ENCODE data around the gene TMEM270. TPM values are rescaled to one million over a fixed set of nuclear protein-coding genes. Genes with fewer than 3 reads are reported as not detected.

The TMEM270 gene
- polyA plus RNA-seq, 2 donors = not detected

DNA sequence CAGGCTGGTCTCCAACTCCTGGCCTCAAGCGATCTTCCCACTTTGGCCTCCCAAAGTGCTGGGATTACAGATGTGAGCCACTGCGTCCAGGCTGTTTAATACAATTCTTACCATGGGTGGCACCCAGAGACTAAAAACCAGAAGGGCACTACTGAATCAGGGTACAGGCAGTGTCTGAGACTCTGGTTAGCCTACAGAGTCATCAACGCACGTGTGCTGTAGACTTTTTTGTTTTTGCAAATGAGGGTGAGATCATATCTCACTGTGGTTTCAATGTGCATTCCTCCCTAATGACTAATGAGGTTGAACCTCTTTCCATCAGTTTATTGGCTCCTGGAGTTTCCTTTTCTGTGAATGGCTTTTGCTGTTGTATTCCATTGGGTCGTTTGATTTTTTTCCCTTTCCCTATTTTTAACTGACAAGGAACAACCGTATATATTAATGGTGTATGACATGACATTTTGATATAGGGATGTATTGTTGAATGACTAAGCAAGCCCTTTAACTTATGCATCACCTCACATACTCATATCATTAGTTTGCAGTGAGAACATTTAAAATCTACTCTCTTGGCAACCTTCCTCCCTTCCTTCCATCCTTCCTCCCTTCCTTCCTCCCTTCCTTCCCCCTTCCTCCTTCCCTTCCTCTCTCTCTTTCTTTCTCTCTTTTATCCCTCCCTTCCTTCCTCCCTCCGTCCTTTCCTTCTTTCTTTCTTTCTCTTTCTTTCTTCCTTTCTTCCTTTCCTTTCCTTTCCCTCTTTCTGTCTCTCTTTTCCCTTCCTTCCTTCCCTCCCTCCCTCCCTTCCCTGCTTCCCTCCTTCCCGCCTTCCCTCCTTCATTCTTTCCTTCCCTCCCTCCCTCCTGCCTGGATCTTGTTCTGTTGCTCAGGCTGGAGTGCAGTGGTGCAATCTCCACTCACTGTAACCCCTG is 9.3 kb upstream of the TMEM270 start:
- 34 to 43% methylated on average over 8 of the region's 8 CpGs for WGBS, 2 donors

DNA sequence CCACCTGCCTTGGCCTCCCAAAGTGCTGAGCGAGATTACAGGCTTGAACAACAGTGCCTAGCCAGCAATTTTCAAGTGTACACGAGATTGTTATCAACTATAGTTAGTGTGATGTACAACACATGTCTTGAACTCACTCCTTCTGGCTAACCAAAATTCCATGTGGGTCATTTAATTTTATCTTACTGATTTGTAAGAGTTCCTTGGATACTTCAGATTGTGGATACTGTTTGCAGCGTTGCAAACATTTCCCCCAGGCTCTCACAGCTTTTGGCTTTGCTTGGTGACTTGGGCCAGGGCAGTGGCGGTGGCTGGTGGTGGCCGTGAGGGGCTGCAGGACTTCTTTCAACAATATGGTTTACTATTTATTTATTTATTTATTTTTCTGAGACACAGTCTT is 8.5 kb upstream of the TMEM270 start:
- no peaks in the 10 kb centered on the region for H3K36me3 ChIP-seq (ENCODE audit: control insufficient read depth in 2 of 2, insufficient read depth in 2 of 2, low read length in 1 of 2)
- WGBS, 2 donors = 74 to 84% methylated on average over 5 of the region's 5 CpGs
- no peak overlapping the region for H3K27ac ChIP-seq (ENCODE audit: low read depth in 2 of 2, low read length in 1 of 2)
- no peak overlapping the region for H3K4me3 ChIP-seq (ENCODE audit: low read depth in 1 of 2, low read length in 2 of 2)
- H3K9me3 ChIP-seq (ENCODE audit: control insufficient read depth in 2 of 2, insufficient read depth in 1 of 2, low read depth in 1 of 2, low read length in 1 of 2) = no peaks in the 10 kb centered on the region
- H3K27me3 ChIP-seq (ENCODE audit: control insufficient read depth in 1 of 2, insufficient read depth in 2 of 2, low read length in 2 of 2) = no peaks in the 10 kb centered on the region
- H3K4me1 ChIP-seq (ENCODE audit: control insufficient read depth in 2 of 2, insufficient read depth in 2 of 2, low read length in 1 of 2) = peaks cover 0 to 3% of the 10 kb centered on the region in 2 donors

More for the DNA sequence above, 9.3 kb upstream of the TMEM270 start:
- H3K27me3 ChIP-seq (ENCODE audit: control insufficient read depth in 1 of 2, insufficient read depth in 2 of 2, low read length in 2 of 2) = no peaks in the 10 kb centered on the region
- H3K36me3 ChIP-seq (ENCODE audit: control insufficient read depth in 2 of 2, insufficient read depth in 2 of 2, low read length in 1 of 2) = no peaks in the 10 kb centered on the region
- H3K9me3 ChIP-seq (ENCODE audit: control insufficient read depth in 2 of 2, insufficient read depth in 1 of 2, low read depth in 1 of 2, low read length in 1 of 2) = no peaks in the 10 kb centered on the region
- peak overlapping the region; percentile 74 to 87 for H3K27ac ChIP-seq (ENCODE audit: low read depth in 2 of 2, low read length in 1 of 2)
- H3K4me3 ChIP-seq (ENCODE audit: low read depth in 1 of 2, low read length in 2 of 2) = no peak overlapping the region
- peaks cover 0 to 3% of the 10 kb centered on the region in 2 donors for H3K4me1 ChIP-seq (ENCODE audit: control insufficient read depth in 2 of 2, insufficient read depth in 2 of 2, low read length in 1 of 2)

DNA sequence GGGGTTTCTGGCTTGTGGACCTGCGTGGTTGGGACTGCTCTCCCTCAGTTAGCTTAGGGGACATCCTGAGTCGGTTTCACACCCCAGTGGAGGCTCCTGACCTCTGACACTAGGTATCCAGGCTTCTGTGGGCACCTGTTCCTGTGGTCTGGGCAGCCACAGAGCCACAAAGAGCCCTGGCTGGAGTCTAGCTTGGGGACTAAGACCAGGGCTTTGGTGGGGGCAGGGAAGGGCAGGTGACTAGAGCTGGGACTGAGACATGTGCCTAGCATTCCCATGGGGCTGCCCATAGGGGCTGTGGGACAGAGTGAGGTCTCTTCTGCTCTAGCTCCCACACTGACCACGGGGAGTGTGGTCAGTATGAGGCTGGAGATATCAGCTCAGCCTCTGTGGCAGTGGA is 4.0 kb upstream of the TMEM270 start:
- Histone ChIP-seq H3K36me3 (ENCODE audit: control insufficient read depth in 2 of 2, insufficient read depth in 2 of 2, low read length in 1 of 2) (no peaks in the 10 kb centered on the region), H3K9me3 (ENCODE audit: control insufficient read depth in 2 of 2, insufficient read depth in 1 of 2, low read depth in 1 of 2, low read length in 1 of 2) (no peaks in the 10 kb centered on the region), H3K4me3 (ENCODE audit: low read depth in 1 of 2, low read length in 2 of 2) (no peak overlapping the region), H3K4me1 (ENCODE audit: control insufficient read depth in 2 of 2, insufficient read depth in 2 of 2, low read length in 1 of 2) (no peaks in the 10 kb centered on the region), H3K27ac (ENCODE audit: low read depth in 2 of 2, low read length in 1 of 2) (no peak overlapping the region), H3K27me3 (ENCODE audit: control insufficient read depth in 1 of 2, insufficient read depth in 2 of 2, low read length in 2 of 2) (no peaks in the 10 kb centered on the region)
- 61 to 67% methylated on average over 3 of the region's 3 CpGs for WGBS, 2 donors

DNA sequence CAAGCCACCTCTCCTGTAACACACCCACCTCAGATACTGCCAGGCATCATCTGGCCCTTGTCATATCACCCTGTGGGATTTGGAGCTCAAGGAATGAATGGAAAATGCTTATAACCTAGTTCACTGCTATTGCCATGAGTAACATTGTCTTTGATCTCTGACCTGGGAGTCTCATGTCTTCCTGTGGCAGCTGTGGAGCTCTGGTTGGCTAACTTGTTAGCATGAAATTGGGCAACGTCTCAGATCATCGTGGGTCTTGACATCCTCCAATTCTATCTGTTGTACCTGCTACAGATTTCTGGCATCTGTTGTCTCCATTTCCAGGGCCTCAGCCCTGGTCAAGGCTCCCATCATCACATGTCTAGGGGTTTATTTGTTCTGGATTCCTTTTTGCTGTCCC is 2.2 kb upstream of the TMEM270 start:
- no peaks in the 10 kb centered on the region for H3K9me3 ChIP-seq (ENCODE audit: control insufficient read depth in 2 of 2, insufficient read depth in 1 of 2, low read depth in 1 of 2, low read length in 1 of 2)
- 69 to 91% methylated on average over 2 of the region's 2 CpGs for WGBS, 2 donors
- H3K27ac ChIP-seq (ENCODE audit: low read depth in 2 of 2, low read length in 1 of 2) = no peak overlapping the region
- no peaks in the 10 kb centered on the region for H3K27me3 ChIP-seq (ENCODE audit: control insufficient read depth in 1 of 2, insufficient read depth in 2 of 2, low read length in 2 of 2)
- H3K4me3 ChIP-seq (ENCODE audit: low read depth in 1 of 2, low read length in 2 of 2) = no peak overlapping the region
- no peaks in the 10 kb centered on the region for H3K36me3 ChIP-seq (ENCODE audit: control insufficient read depth in 2 of 2, insufficient read depth in 2 of 2, low read length in 1 of 2)
- no peaks in the 10 kb centered on the region for H3K4me1 ChIP-seq (ENCODE audit: control insufficient read depth in 2 of 2, insufficient read depth in 2 of 2, low read length in 1 of 2)

DNA sequence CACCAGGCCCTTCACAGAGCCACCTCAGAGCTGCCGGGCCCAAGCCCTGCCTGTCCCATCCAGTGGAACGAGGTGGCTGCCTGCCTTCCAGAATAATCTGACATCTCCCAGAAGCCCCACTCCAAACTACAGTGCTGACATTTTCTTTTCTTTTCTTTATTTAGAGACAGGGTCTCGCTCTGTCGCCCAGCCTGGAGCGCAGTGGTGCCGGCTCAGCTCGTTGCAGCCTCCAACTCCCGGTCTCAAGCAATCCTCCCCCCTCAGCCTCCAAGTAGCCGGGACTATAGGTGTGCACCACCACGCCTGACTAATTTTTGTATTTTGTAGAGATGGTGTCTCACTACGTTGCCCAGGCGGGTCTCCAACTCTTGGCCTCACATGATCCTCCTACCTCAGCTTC is 346 bp downstream of the TMEM270 start:
- no peaks in the 10 kb centered on the region for H3K4me1 ChIP-seq (ENCODE audit: control insufficient read depth in 2 of 2, insufficient read depth in 2 of 2, low read length in 1 of 2)
- 91 to 95% methylated on average over 12 of the region's 12 CpGs for WGBS, 2 donors

DNA sequence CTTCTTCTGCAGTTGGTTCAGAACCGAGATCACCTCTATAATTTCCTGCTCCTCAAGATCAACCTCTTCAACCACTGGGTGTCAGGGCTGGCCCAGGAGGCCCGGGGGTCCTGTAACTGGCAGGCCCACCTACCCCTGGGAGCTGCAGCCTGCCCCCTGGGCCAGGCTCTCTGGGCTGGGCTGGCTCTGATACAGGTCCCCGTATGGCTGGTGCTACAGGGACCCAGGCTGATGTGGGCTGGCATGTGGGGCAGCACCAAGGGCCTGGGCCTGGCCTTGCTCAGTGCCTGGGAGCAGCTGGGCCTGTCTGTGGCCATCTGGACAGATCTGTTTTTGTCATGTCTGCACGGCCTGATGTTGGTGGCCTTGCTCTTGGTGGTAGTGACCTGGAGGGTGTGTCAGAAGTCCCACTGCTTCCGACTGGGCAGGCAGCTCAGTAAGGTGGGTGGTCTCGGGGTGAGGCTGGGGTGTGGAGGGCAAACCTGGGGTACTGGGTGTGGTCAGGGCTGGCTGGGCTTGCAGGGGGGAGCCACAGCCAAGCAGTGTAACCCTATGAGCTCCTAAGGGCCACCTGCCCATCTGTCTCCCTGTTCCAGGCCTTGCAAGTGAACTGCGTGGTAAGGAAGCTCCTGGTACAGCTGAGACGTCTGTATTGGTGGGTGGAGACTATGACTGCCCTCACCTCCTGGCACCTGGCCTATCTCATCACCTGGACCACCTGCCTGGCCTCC is 4.2 kb downstream of the TMEM270 start:
- Histone ChIP-seq H3K36me3 (ENCODE audit: control insufficient read depth in 2 of 2, insufficient read depth in 2 of 2, low read length in 1 of 2) (no peaks in the 10 kb centered on the region), H3K4me1 (ENCODE audit: control insufficient read depth in 2 of 2, insufficient read depth in 2 of 2, low read length in 1 of 2) (no peaks in the 10 kb centered on the region), H3K27me3 (ENCODE audit: control insufficient read depth in 1 of 2, insufficient read depth in 2 of 2, low read length in 2 of 2) (no peaks in the 10 kb centered on the region), H3K27ac (ENCODE audit: low read depth in 2 of 2, low read length in 1 of 2) (no peak overlapping the region), H3K9me3 (ENCODE audit: control insufficient read depth in 2 of 2, insufficient read depth in 1 of 2, low read depth in 1 of 2, low read length in 1 of 2) (no peaks in the 10 kb centered on the region), H3K4me3 (ENCODE audit: low read depth in 1 of 2, low read length in 2 of 2) (no peak overlapping the region)
- 82 to 84% methylated on average over 8 of the region's 8 CpGs for WGBS, 2 donors

More for the DNA sequence above, 346 bp downstream of the TMEM270 start:
- Histone ChIP-seq H3K36me3 (ENCODE audit: control insufficient read depth in 2 of 2, insufficient read depth in 2 of 2, low read length in 1 of 2) (no peaks in the 10 kb centered on the region), H3K27me3 (ENCODE audit: control insufficient read depth in 1 of 2, insufficient read depth in 2 of 2, low read length in 2 of 2) (no peaks in the 10 kb centered on the region), H3K27ac (ENCODE audit: low read depth in 2 of 2, low read length in 1 of 2) (no peak overlapping the region), H3K9me3 (ENCODE audit: control insufficient read depth in 2 of 2, insufficient read depth in 1 of 2, low read depth in 1 of 2, low read length in 1 of 2) (no peaks in the 10 kb centered on the region), H3K4me3 (ENCODE audit: low read depth in 1 of 2, low read length in 2 of 2) (no peak overlapping the region)

DNA sequence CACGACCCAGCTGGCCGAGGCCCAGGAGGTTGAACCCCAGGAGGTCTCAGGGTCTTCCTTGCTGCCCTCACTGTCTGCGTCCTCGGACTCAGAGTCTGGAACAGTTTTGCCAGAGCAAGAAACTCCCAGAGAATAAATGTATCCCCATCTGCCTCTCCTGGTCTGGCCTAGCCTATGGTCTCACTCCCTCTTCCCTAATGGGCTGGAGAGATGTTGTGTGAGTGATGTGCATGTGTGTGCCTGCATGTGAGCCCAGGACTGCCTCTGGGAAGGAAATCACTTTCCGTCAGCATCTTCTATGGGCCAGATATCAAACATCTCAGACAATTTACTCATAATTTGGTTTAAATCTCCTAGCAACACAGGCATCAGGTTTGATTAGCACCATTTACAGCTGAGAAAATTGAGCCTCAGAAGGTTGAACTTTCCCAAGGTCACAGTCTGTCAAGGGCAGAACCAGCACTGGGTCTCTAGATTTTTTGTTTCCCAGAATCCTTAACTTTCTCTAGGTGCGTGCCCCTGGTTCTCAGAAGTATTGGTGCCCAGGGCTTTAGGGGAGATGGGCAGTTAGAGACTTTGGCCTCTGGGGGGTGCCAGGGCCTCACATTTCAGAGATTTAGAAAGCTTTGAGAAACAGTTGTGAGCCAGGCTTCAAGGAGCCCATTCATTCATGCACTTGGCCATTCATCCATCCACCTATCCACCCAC is 4.9 kb downstream of the TMEM270 start:
- H3K27ac ChIP-seq (ENCODE audit: low read depth in 2 of 2, low read length in 1 of 2) = no peak overlapping the region
- 71 to 76% methylated on average over 6 of the region's 6 CpGs for WGBS, 2 donors
- H3K36me3 ChIP-seq (ENCODE audit: control insufficient read depth in 2 of 2, insufficient read depth in 2 of 2, low read length in 1 of 2) = no peaks in the 10 kb centered on the region
- no peaks in the 10 kb centered on the region for H3K27me3 ChIP-seq (ENCODE audit: control insufficient read depth in 1 of 2, insufficient read depth in 2 of 2, low read length in 2 of 2)
- H3K4me1 ChIP-seq (ENCODE audit: control insufficient read depth in 2 of 2, insufficient read depth in 2 of 2, low read length in 1 of 2) = no peaks in the 10 kb centered on the region
- no peaks in the 10 kb centered on the region for H3K9me3 ChIP-seq (ENCODE audit: control insufficient read depth in 2 of 2, insufficient read depth in 1 of 2, low read depth in 1 of 2, low read length in 1 of 2)
- no peak overlapping the region for H3K4me3 ChIP-seq (ENCODE audit: low read depth in 1 of 2, low read length in 2 of 2)

DNA sequence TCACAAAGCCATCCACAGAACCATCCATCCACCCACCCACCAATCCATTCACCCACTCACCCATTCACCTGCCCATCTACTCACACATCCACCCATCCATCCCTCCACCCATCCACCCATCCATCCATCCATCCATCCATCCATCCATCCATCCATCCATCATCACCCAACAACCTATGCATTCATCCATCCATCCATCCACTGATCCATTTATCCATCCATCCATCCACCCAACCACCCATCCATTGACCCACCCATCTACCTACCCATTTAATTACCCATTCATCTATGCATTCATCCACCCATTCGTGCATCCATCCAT is 5.4 kb downstream of the TMEM270 start:
- Histone ChIP-seq H3K9me3 (ENCODE audit: control insufficient read depth in 2 of 2, insufficient read depth in 1 of 2, low read depth in 1 of 2, low read length in 1 of 2) (no peaks in the 10 kb centered on the region), H3K4me3 (ENCODE audit: low read depth in 1 of 2, low read length in 2 of 2) (no peak overlapping the region), H3K36me3 (ENCODE audit: control insufficient read depth in 2 of 2, insufficient read depth in 2 of 2, low read length in 1 of 2) (no peaks in the 10 kb centered on the region), H3K27ac (ENCODE audit: low read depth in 2 of 2, low read length in 1 of 2) (no peak overlapping the region), H3K27me3 (ENCODE audit: control insufficient read depth in 1 of 2, insufficient read depth in 2 of 2, low read length in 2 of 2) (no peaks in the 10 kb centered on the region), H3K4me1 (ENCODE audit: control insufficient read depth in 2 of 2, insufficient read depth in 2 of 2, low read length in 1 of 2) (no peaks in the 10 kb centered on the region)
- WGBS, 2 donors = 71 to 85% methylated on average over 1 of the region's 1 CpG

DNA sequence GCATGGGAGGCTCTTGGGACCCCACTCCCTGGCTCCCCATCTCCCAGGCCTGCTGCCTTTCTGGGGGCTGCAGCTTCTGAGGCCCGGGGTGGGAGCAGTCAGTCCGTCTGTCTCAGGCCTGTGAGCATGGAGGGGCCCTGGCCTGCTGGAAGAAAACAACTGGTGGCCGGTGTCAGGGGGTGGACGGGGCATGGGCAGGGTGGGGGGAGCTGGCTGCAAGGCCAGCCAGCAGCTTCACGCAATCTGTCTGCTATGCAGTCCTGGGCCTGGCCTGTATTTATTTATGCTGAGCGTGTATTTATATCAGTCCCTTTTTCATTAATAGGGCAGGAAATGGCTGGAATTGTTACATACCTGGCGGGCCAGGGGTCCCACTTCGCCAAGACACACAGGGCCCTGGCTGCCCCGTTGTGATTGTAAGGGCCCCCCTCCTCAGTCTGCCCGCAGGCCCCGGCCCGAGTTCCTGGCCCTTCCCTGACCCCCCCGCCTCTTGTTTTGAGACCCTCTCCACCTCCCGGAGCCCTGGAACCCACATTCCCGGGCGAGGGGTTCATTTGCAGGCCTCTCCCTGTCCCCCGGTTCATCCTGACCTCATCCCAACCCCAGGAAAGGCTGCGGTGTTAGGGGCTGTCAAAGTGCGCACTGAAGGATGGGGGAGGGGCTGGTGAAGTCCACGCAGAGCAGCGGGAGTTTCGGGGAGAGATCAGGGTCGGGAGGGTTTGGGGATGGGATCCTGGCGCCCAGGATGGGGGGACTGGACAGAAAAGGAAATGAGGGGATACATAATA is 8.2 kb downstream of the TMEM270 start:
- Histone ChIP-seq H3K4me3 (ENCODE audit: low read depth in 1 of 2, low read length in 2 of 2) (no peak overlapping the region), H3K9me3 (ENCODE audit: control insufficient read depth in 2 of 2, insufficient read depth in 1 of 2, low read depth in 1 of 2, low read length in 1 of 2) (no peaks in the 10 kb centered on the region), H3K36me3 (ENCODE audit: control insufficient read depth in 2 of 2, insufficient read depth in 2 of 2, low read length in 1 of 2) (no peaks in the 10 kb centered on the region), H3K27ac (ENCODE audit: low read depth in 2 of 2, low read length in 1 of 2) (no peak overlapping the region), H3K4me1 (ENCODE audit: control insufficient read depth in 2 of 2, insufficient read depth in 2 of 2, low read length in 1 of 2) (no peaks in the 10 kb centered on the region), H3K27me3 (ENCODE audit: control insufficient read depth in 1 of 2, insufficient read depth in 2 of 2, low read length in 2 of 2) (no peaks in the 10 kb centered on the region)
- WGBS, 2 donors = 62 to 63% methylated on average over 23 to 24 of the region's 24 CpGs
